Lung (tissue), 12 donors: ENCODE data around the gene CDH16. TPM values are rescaled to one million over a fixed set of nuclear protein-coding genes. Genes with fewer than 3 reads are reported as not detected.
"Not testable (repeated sequence)": the region's sequence is repeated elsewhere in the genome, so short reads cannot be mapped to it uniquely, and the experiment has no call there.

Source experiments
- ATAC-seq: fragments of 200-7000 bp; cut with Tn5 transposase; one replicate; pipeline ENCODE4 v1.9.1; 2020; ENCODE audit warnings: moderate number of reproducible peaks; ENCODE audit not compliant: insufficient read depth, low FRiP score
- DNase-seq, 3 donors: peaks; one replicate each; pipeline ENCODE4 v3.0.0-alpha.2; 2013 to 2017
- H3K27ac ChIP-seq, 2 donors: one replicate each; pipeline ENCODE4 v1.5.1; 2013; ENCODE audit warnings: mild to moderate bottlenecking in 2 of 2, moderate library complexity in 2 of 2, control low read depth in 1 of 2, inconsistent platforms in 1 of 2, low read depth in 1 of 2, low read length in 1 of 2
- H3K27me3 ChIP-seq, 3 donors: one replicate each; pipeline ENCODE4 v1.5.1; 2013; ENCODE audit warnings: low read length in 2 of 3; ENCODE audit not compliant: control insufficient read depth in 3 of 3, insufficient read depth in 3 of 3
- H3K36me3 ChIP-seq, 4 donors: one replicate each; pipeline ENCODE4 v1.5.1; 2013; ENCODE audit warnings: low read length in 4 of 4, mild to moderate bottlenecking in 1 of 4, moderate library complexity in 1 of 4; ENCODE audit not compliant: control insufficient read depth in 4 of 4, insufficient read depth in 4 of 4
- H3K4me1 ChIP-seq, 5 donors: one replicate each; pipeline ENCODE4 v1.5.1; 2013; ENCODE audit warnings: low read length in 5 of 5, mild to moderate bottlenecking in 2 of 5, moderate library complexity in 1 of 5; ENCODE audit not compliant: control insufficient read depth in 5 of 5, insufficient read depth in 5 of 5
- H3K4me3 ChIP-seq: one replicate; pipeline ENCODE4 v1.5.1; 2013; ENCODE audit warnings: mild to moderate bottlenecking, control low read depth, moderate library complexity
- H3K9ac ChIP-seq, 2 donors: one replicate each; pipeline ENCODE4 v1.5.1; 2013; ENCODE audit warnings: low read length in 2 of 2, control low read depth in 1 of 2; ENCODE audit not compliant: insufficient read depth in 1 of 2
- H3K9me3 ChIP-seq, 4 donors: one replicate each; pipeline ENCODE4 v1.5.1; 2013; ENCODE audit warnings: low read length in 3 of 4, mild to moderate bottlenecking in 1 of 4, moderate library complexity in 1 of 4; ENCODE audit not compliant: control insufficient read depth in 4 of 4, insufficient read depth in 3 of 4
- WGBS, 2 donors: extraction: QIAGEN DNeasy Blood & Tissue Kit; methylation state at CpG; one replicate each; pipeline ENCODE4 v1.1.7; 2013; 5-methylcytosine and 5-hydroxymethylcytosine counted together
- polyA plus RNA-seq, 2 donors: library from polyadenylated mRNA; stranded (reverse); fragments of 200-250 nt; gene quantifications; one replicate each; pipeline ENCODE4 v1.2.1, GENCODE V29; 2013
- total RNA-seq, 2 donors: library from RNA; depleted of rRNA in 1 of 2; stranded (reverse); fragments of >200 nt in 1 of 2; gene quantifications; one replicate each; pipeline ENCODE4 v1.2.1, GENCODE V29; 2014 to 2021
- TF ChIP-seq, protein P1 (sequence below): IDR thresholded peaks from 2 replicates; pipeline ENCODE4 v1.5.1; 2012; ENCODE audit warnings: mild to moderate bottlenecking; ENCODE audit errors: control extremely low read depth, extremely low read depth
- donor health status: control.
- donor health status: control.
- donor health status: Bipolar disorder and iron deficiency.
- donor health status: healthy.
- donor health status: DM: yes; HTN: yes; CAD: no.

The CDH16 gene
- total and polyA plus RNA-seq, 4 donors = 0.25 to 1.7 (median 0.64) TPM; not detected in 1

DNA sequence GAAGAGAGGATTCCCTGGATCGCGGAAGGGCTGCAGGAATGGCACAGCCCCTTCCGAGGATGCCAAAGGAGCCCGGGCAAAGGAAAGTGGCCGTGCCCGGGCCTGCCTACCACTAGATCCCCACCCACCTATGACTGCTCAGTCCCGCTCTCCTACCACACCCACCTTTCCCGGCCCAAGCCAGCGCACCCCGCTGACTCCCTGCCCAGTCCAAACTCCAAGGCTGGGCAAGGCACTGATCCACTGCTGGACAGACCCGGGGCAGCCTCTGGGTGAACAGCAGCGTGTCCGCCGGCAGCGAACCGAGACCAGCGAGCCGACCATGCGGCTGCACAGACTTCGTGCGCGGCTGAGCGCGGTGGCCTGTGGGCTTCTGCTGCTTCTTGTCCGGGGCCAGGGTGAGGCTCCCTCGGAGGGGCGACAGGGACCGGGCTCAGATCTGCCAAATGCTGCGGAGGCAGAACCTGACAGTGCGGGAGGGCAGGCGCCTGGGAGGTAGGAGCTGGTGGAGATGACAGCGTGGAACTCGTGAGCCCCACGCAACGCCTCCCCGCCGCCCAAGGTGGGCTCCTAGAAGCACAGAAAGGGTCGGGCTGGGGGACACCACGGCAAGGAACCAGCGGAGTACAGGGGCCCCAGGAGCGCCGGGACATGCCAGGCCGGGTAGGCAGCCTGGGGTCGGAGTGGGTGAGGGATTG is 16.8 kb upstream of the CDH16 start, which contains the start of gene CES2:
CES2 (plus strand) TSS at position 203 of the 698 bp plus-strand sequence; CDS start at position 323, 120 bp downstream.
- Histone ChIP-seq H3K4me1 (peaks cover 7 to 28% (median 16%) of the 10 kb centered on the region in 5 donors), H3K4me3 (peak within 1 kb of the TSS; percentile 95), H3K36me3 (peaks cover 13 to 22% (median 19%) of the 10 kb centered on the region in 4 donors), H3K9ac (peak within 1 kb of the TSS; percentile 82 to 92), H3K27me3 (no peaks in the 10 kb centered on the region), H3K27ac (peak within 1 kb of the TSS; percentile 93 to 97), H3K9me3 (no peaks in the 10 kb centered on the region)
- DNase-seq (no peak), ATAC-seq (peak; percentile 54)
- 40 to 59% methylated on average over 44 of the region's 44 CpGs for WGBS, 2 donors
- TF ChIP-seq, protein P1, sequence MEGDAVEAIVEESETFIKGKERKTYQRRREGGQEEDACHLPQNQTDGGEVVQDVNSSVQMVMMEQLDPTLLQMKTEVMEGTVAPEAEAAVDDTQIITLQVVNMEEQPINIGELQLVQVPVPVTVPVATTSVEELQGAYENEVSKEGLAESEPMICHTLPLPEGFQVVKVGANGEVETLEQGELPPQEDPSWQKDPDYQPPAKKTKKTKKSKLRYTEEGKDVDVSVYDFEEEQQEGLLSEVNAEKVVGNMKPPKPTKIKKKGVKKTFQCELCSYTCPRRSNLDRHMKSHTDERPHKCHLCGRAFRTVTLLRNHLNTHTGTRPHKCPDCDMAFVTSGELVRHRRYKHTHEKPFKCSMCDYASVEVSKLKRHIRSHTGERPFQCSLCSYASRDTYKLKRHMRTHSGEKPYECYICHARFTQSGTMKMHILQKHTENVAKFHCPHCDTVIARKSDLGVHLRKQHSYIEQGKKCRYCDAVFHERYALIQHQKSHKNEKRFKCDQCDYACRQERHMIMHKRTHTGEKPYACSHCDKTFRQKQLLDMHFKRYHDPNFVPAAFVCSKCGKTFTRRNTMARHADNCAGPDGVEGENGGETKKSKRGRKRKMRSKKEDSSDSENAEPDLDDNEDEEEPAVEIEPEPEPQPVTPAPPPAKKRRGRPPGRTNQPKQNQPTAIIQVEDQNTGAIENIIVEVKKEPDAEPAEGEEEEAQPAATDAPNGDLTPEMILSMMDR = no peak

DNA sequence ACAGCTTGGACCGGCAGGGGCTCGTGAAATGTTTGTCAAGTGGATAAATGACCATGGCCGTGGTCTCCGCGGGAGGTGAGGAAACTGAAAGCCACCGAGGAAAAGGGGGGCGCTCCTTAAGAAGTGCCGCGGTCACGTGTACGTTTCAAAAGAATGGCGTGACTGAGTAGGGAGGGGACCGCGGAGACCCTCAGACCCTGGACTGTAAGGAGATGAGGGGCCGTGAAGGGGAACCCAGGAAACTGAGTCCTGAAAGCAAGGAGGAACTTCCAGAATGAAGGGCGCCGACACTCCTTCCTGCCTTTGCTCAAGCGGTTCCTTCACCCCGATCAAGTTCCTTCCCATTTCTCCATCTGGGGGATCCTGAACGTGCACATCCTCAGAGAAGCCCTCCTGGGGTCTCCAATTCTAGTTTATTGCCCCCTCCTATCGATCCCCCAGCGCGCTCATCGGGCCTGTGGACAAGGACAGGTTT is 16.2 kb upstream of the CDH16 start:
- Histone ChIP-seq H3K4me1 (peaks cover 7 to 28% (median 16%) of the 10 kb centered on the region in 5 donors), H3K27ac (peak overlapping the region; percentile 93 to 97), H3K4me3 (peak overlapping the region; percentile 95), H3K36me3 (peaks cover 10 to 19% (median 15%) of the 10 kb centered on the region in 4 donors), H3K9ac (peak overlapping the region; percentile 82 to 92)
- WGBS, 2 donors = 1 to 2% methylated on average over 20 to 21 of the region's 24 CpGs
- ATAC-seq = peak; percentile 4
- not testable (repeated sequence) for H3K9me3 ChIP-seq, H3K27me3 ChIP-seq, DNase-seq

GRCh38 chr16:66934138-66934838 is 15.6 kb upstream of the CDH16 start, which contains the start of gene CIAO2B:
CIAO2B (minus strand) TSS chr16:66934402; CDS start chr16:66934364, 38 bp downstream.
- TF ChIP-seq, protein P1 = no peak
- Histone ChIP-seq H3K4me1 (peaks cover 7 to 28% (median 16%) of the 10 kb centered on the region in 5 donors), H3K4me3 (peak within 1 kb of the TSS; percentile 95), H3K27me3 (no peaks in the 10 kb centered on the region), H3K9me3 (no peaks in the 10 kb centered on the region), H3K36me3 (peaks cover 4 to 15% (median 15%) of the 10 kb centered on the region in 4 donors), H3K9ac (peak within 1 kb of the TSS; percentile 90 to 92), H3K27ac (peak within 1 kb of the TSS; percentile 93 to 97)
- WGBS, 2 donors = 0% methylated on average over 76 of the region's 76 CpGs
- DNase-seq (peak; percentile 88 to 94 (median 91)), ATAC-seq (peak; percentile 92)

- ATAC-seq (peak; percentile 2), DNase-seq (no peak)
- TF ChIP-seq, protein P1 = no peak
These were observed 15.1 kb upstream of the CDH16 start for GRCh38 chr16:66933776-66934137.

More at GRCh38 chr16:66933776-66934137, 15.1 kb upstream of the CDH16 start:
- Histone ChIP-seq H3K27ac (peak overlapping the region; percentile 93 to 97), H3K9me3 (no peaks in the 10 kb centered on the region), H3K9ac (peak overlapping the region; percentile 90 to 92), H3K36me3 (peaks cover 0 to 15% (median 11%) of the 10 kb centered on the region in 4 donors), H3K4me3 (peak overlapping the region; percentile 95), H3K27me3 (no peaks in the 10 kb centered on the region), H3K4me1 (peaks cover 7 to 28% (median 16%) of the 10 kb centered on the region in 5 donors)
- 2% methylated on average over 12 of the region's 12 CpGs for WGBS, 2 donors
